DMS153 (cell line): ENCODE measurements around the gene ZSWIM1.
"Not testable (repeated sequence)": the region's sequence is repeated elsewhere in the genome, so short reads cannot be mapped to it uniquely, and the experiment has no call there.

ENCODE experiments used
- DNase-seq: peaks from one replicate; lab custom pipeline; 2025; lab: John Stamatoyannopoulos, UW

The ZSWIM1 gene

DNA sequence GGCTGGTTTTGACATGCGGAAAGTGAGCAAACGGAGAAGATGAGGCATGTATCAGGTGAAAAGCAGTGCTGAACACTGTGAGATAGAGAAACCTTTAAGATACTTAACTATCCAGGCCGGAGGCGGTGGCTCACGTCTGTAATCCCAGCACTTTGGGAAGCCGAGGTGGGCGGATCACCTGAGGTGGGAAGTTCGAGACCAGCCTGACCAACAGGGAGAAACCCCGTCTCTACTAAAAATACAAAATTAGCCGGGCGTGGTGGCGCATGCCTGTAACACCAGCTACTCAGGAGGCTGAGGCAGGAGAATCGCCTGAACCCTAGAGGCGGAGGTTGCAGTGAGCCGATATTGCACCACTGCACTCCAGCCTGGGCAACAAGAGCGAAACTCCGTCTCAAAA, 50.7 kb downstream of the ZSWIM1 start:
- DNase-seq = not testable (repeated sequence)

DNA sequence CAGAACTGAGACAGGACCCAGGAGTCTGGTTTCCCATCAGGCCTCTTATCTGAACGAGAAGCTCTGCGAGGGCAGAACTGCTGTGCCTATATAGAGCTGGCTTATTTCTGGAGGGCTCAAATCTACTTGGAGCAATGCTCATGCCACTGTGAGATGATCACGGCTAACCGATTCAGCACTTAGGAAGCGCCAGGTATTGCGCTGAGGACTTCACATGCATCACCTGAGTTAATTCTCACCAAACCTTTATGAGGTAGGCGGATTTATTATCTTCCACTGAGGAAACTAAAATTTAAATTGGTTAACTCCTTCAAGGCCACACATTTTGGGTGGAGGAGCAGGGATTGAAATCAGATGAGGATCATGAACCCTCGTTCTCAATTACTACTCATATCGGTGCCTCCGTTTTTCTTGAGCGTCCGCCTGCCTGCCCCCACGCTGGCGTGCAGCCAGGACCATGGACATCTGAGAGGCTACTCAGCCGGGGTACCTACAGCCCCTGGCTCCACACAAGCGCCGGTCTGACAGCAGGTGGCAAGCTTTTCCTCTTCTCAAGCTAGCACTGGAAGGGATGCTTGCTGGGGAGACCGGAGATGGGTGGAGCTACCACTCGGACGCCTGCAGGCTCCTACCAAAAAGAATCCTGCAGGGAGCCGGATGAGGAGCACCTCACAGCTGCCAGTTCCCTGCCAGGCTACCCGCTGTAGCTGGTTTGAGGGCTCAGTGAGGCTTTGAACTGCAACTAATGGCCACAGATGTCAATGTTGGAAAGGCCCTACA, 52.4 kb downstream of the ZSWIM1 start:
- DNase-seq = peak; percentile 93

DNA sequence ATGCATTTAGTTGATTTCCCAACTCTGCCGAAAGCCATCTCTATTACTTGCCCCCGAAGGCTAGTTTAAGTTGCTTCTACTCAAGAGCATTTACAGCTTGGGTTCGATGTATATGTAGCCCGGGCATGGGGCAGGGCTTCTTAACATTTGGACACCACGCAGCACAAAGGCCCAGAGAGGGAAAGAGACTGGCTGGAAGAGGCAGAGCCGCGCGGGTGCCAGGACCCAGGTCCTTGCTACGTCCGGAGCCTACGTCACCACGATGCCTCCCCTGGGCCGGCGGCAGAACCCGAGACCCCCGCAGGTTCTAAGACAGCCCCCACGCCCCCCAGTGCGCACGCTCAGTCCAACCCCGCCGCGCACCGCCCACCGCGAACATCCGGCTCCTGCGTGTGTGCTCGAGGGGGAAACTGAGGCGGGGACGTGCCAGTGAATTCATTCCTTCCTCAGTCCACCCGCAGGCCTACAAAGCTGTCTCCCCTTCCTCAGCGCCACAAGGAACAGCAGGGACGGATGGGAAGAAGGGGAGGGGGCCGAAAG, 53.1 kb downstream of the ZSWIM1 start:
- no peak for DNase-seq
